ENCODE results near the gene NAALADL2. TPM values are rescaled to one million over a fixed set of nuclear protein-coding genes. Genes with fewer than 3 reads are reported as not detected.

Gene NAALADL2
- total and polyA plus RNA-seq, 9 of the 15 experiments (the other 6 are each of a cell fraction or from before 2014, with no cell fraction given): 0.29 to 1.1 (median 0.79) TPM; not detected in 1

- WGBS (ENCODE audit: insufficient coverage, low coverage, missing lambda C conversion rate): 0% methylated on average over 4 of the region's 4 CpGs
- in situ Hi-C loops (cut with MboI): no loop called here
- no peaks in the 10 kb centered on the region for H4K20me1 ChIP-seq (replicated peaks; ENCODE audit: control insufficient read depth, insufficient read depth, low read length)
- no peaks in the 10 kb centered on the region for H3K9me3 ChIP-seq (replicated peaks; ENCODE audit: control insufficient read depth, insufficient read depth, low read depth, low read length)
- no peak overlapping the region for H3K27ac ChIP-seq (ENCODE audit: extremely low read depth, low read depth, low read length)
- no peak for TF ChIP-seq KAT8 (IDR thresholded peaks at IDR 0.05; ENCODE audit: low read depth)
- no peak for DNase-seq (ENCODE audit: extremely low read depth in 1 of 4, low spot score in 3 of 4)
- H3K4me2 ChIP-seq (ENCODE audit: insufficient read depth, low read length): no peak overlapping the region
- H3K36me3 ChIP-seq (ENCODE audit: control insufficient read depth, insufficient read depth, low read length): no peaks in the 10 kb centered on the region
- H3K27me3 ChIP-seq (ENCODE audit: control insufficient read depth in 2 of 2, insufficient read depth in 2 of 2, low read length in 2 of 2): no peaks in the 10 kb centered on the region
- ChIA-PET POLR2A (no interaction called here), CTCF (ENCODE audit: low intra/inter-chr PET ratio) (no interaction called here)
- no peaks in the 10 kb centered on the region for H3K9me1 ChIP-seq (ENCODE audit: control insufficient read depth, insufficient read depth, low read length)
- no peaks in the 10 kb centered on the region for H3K4me1 ChIP-seq (replicated peaks in 1 of 2; ENCODE audit: control insufficient read depth in 2 of 2, insufficient read depth in 2 of 2, low read length in 2 of 2)
- intact Hi-C loops (cut with micrococcal nuclease): no loop called here
- H3K4me3 ChIP-seq: no peak overlapping the region
- no peak overlapping the region for H2AFZ ChIP-seq (ENCODE audit: low read depth, low read length)
- no peak for FAIRE-seq
- ATAC-seq: no peak
- no peaks in the 10 kb centered on the region for H3K79me2 ChIP-seq (ENCODE audit: control insufficient read depth, insufficient read depth, low read length)
- no peak overlapping the region for H3K9ac ChIP-seq (ENCODE audit: insufficient read depth in 1 of 2, low read depth in 2 of 2, low read length in 2 of 2)
- BruUV-seq (replicated peaks): no TSS peak
Measured at GRCh38 chr3:175326041-175326440, 466.9 kb downstream of the NAALADL2 start.

GRCh38 chr3:175329373-175329772 lies 470.2 kb downstream of the NAALADL2 start:
- Histone ChIP-seq H3K4me1 (replicated peaks in 1 of 2; ENCODE audit: control insufficient read depth in 2 of 2, insufficient read depth in 2 of 2, low read length in 2 of 2) (no peaks in the 10 kb centered on the region), H3K27ac (ENCODE audit: extremely low read depth, low read depth, low read length) (no peak overlapping the region), H3K27me3 (ENCODE audit: control insufficient read depth in 2 of 2, insufficient read depth in 2 of 2, low read length in 2 of 2) (no peaks in the 10 kb centered on the region), H4K20me1 (replicated peaks; ENCODE audit: control insufficient read depth, insufficient read depth, low read length) (no peaks in the 10 kb centered on the region), H3K4me3 (no peak overlapping the region), H3K79me2 (ENCODE audit: control insufficient read depth, insufficient read depth, low read length) (no peaks in the 10 kb centered on the region), H3K9me1 (ENCODE audit: control insufficient read depth, insufficient read depth, low read length) (no peaks in the 10 kb centered on the region), H2AFZ (ENCODE audit: low read depth, low read length) (no peak overlapping the region), H3K9me3 (replicated peaks; ENCODE audit: control insufficient read depth, insufficient read depth, low read depth, low read length) (no peaks in the 10 kb centered on the region), H3K9ac (ENCODE audit: insufficient read depth in 1 of 2, low read depth in 2 of 2, low read length in 2 of 2) (no peak overlapping the region), H3K4me2 (ENCODE audit: insufficient read depth, low read length) (no peak overlapping the region), H3K36me3 (ENCODE audit: control insufficient read depth, insufficient read depth, low read length) (no peaks in the 10 kb centered on the region)
- ATAC-seq (no peak), FAIRE-seq (no peak), DNase-seq (ENCODE audit: extremely low read depth in 1 of 4, low spot score in 3 of 4) (no peak)
- in situ Hi-C loops (cut with MboI): no loop called here
- intact Hi-C loops (cut with micrococcal nuclease): no loop called here
- ChIA-PET CTCF (ENCODE audit: low intra/inter-chr PET ratio) (no interaction called here), POLR2A (no interaction called here)
- BruUV-seq (replicated peaks): no TSS peak
- TF ChIP-seq ZNF431 (CRISPR knock-in tag; IDR thresholded peaks at IDR 0.05) (no peak), SREBF2 (CRISPR knock-in tag; IDR thresholded peaks at IDR 0.05) (no peak), NEUROD1 (IDR thresholded peaks at IDR 0.05; ENCODE audit: borderline replicate concordance, low read depth, low read length, partially characterized antibody) (no peak), POLR2G (IDR thresholded peaks at IDR 0.05; ENCODE audit: low read depth, low read length) (no peak), RBM34 (IDR thresholded peaks at IDR 0.05; ENCODE audit: borderline replicate concordance, insufficient read depth, low read length) (no peak), HOXB6 (CRISPR knock-in tag; IDR thresholded peaks at IDR 0.05; ENCODE audit: borderline replicate concordance) (no peak), HDAC8 (tag; IDR thresholded peaks at IDR 0.05) (no peak)
- WGBS (ENCODE audit: insufficient coverage, low coverage, missing lambda C conversion rate): 3% methylated on average over 2 of the region's 2 CpGs
